COLO668 (cell line): Measurements from ENCODE around the gene RAP1A.
A peak's percentile ranks its signal among the peaks of the same experiment; 100 is the strongest.

Experiments used
- DNase-seq: peaks from one replicate; lab custom pipeline; 2025; ENCODE audit not compliant: unreplicated experiment; lab: John Stamatoyannopoulos, UW

Gene RAP1A

GRCh38 chr1:111751906-111752575 is 132.5 kb downstream of the RAP1A start:
- no peak for DNase-seq

- DNase-seq = peak; percentile 56
These were observed 135.4 kb downstream of the RAP1A start for GRCh38 chr1:111754984-111755330.

GRCh38 chr1:111755331-111756123 is 135.9 kb downstream of the RAP1A start, which contains the start of gene DDX20:
DDX20 (plus strand) TSS chr1:111755901; CDS start chr1:111755925, 24 bp downstream.
- peak; percentile 95 for DNase-seq

GRCh38 chr1:111756124-111756513 is 136.5 kb downstream of the RAP1A start:
- no peak for DNase-seq

- no peak for DNase-seq
These were observed 138.8 kb downstream of the RAP1A start for GRCh38 chr1:111758373-111758772.

GRCh38 chr1:111761717-111762116 is 142.1 kb downstream of the RAP1A start:
- no peak for DNase-seq

- DNase-seq = no peak
These were observed 142.7 kb downstream of the RAP1A start for GRCh38 chr1:111762332-111762731.
